GM19099 (cell line): Measurements from ENCODE around the gene BRSK1.

Experiments used
- POLR2A ChIP-seq: IDR thresholded peaks from 3 replicates; pipeline ENCODE4 v1.6.1; 2011; ENCODE audit warnings: low read depth; ENCODE audit not compliant: insufficient read length; ENCODE audit errors: extremely low read depth

The BRSK1 gene

DNA sequence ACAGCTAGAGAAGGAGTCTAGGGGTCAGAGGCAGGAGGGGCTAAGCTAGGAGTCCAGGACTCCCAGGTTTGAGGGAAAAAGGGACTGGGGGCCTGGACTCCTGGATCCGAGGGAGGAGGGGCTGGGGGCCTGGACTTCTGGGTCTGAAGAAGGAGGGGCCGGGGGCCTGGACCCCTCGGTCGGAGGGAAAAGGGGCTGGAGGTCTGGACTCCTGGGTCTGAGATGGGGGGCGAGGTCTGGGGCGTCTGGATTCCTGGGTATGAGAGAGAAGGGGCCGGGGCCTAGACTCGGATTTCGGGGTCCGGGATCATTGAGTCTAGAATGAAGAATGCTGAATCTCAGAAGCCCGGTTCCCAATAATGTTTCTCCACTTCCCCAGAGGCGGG, 18.5 kb downstream of the BRSK1 start:
- no peak for TF ChIP-seq POLR2A

DNA sequence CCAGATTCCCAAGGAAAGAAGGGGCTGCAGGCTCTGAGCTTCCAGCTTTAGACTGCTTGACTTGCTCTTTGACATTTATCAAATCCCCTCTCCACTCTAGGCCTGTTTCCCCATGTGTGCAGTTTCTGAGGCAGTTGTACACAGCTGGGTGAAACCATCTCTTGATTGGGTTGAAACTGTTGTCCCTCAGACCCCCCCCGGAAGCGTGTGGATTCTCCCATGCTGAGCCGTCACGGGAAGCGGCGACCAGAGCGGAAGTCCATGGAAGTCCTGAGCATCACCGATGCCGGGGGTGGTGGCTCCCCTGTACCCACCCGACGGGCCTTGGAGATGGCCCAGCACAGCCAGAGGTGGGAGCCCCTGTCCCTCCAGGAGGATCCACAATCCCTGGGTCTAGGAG, 19.7 kb downstream of the BRSK1 start:
- no peak for TF ChIP-seq POLR2A

DNA sequence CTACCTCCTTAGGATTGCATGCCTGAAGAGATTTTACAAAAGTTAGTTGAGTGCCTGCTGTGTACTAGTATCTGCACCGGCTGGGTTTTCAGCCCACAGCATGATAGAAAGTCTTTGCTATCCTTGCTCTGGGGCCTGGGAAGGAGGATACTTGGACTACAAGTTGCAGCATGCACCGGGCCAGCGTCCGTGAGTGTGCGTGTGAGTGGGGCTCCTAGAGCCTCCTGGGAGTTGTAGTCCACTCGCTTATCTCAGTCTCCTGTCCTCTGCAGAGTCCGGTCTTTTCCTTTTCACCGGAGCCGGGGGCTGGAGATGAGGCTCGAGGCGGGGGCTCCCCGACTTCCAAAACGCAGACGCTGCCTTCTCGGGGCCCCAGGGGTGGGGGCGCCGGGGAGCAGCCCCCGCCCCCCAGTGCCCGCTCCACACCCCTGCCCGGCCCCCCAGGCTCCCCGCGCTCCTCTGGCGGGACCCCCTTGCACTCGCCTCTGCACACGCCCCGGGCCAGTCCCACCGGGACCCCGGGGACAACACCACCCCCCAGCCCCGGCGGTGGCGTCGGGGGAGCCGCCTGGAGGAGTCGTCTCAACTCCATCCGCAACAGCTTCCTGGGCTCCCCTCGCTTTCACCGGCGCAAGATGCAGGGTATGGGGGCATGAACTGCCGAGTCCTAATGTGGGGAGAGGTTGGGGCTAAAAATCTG, 20.6 kb downstream of the BRSK1 start:
- no peak for TF ChIP-seq POLR2A

DNA sequence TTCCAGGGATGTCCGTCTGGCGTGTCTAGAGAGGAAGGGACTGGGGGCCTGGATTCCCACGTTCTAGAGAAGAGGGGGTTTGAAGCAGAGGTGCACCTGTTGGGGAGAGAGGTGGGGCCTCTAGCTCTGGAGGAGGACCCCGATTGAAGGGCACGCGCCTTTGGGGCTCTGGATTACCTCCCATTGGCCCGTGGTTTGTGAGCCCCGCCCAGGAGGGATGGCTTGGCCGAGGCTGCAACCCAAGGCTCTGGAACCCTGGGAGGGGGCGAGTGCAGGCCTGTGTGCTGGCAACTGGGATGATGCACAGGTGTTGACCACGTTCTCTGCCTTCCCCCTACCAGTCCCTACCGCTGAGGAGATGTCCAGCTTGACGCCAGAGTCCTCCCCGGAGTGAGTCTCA, 21.2 kb downstream of the BRSK1 start:
- TF ChIP-seq POLR2A, result no peak

DNA sequence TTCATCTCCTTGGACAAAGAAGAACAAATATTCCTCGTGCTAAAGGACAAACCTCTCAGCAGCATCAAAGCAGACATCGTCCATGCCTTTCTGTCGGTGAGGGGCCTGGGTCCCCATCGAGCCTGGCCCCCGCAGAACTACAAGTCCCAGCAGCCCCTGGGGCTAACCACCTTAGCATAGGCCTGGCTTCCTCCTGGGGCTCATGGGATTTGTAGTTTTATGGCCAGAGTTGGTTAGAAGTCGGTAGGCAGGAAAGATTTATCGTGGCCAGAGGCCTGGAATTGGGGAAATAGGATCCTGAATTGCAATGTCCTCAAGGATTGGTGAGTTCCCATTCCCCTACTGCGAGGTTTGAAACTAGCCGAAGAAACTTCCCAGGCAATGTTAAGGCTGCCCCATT, 21.7 kb downstream of the BRSK1 start:
- TF ChIP-seq POLR2A, result no peak

DNA sequence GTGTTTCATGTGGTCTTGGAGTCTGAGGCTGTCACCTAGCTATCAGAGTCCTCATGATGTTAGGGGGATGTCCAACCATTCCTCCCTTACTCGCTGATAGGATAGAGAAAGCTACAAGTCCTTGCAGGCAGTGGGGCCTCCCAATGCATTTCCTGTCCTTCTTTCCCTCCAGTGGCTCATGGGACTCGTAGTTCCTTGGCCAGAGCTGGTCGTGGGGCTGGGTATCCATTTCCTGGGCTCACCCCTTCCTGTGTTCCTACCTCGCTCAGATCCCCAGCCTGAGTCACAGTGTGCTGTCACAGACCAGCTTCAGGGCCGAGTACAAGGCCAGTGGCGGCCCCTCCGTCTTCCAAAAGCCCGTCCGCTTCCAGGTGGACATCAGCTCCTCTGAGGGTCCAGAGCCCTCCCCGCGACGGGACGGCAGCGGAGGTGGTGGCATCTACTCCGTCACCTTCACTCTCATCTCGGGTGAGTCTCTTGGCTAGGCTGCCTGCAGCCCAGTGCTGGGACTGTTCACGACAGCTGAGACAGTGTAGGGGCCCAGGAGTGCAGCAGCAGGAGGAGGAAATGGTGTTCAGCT, 22.3 kb downstream of the BRSK1 start:
- TF ChIP-seq POLR2A, result no peak

DNA sequence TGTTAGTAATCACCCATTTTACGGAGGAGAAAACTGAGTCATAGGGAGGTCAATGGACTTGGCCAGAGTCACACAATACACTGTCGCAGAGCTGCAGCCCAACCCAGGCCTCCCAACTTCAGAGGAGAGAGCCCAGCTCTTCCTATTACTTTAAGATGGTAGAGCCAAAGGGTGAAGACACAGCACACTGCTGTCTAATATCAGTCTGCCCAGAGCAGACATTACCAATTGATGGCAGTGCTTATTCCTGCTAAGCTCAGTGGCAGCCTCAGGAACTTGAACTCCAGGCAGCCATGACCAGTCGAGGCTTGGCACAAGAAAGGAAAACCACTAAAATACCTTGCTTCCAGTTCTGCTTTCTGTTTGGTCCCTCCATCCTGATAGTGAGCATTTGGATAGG, 22.9 kb downstream of the BRSK1 start:
- TF ChIP-seq POLR2A, result no peak

DNA sequence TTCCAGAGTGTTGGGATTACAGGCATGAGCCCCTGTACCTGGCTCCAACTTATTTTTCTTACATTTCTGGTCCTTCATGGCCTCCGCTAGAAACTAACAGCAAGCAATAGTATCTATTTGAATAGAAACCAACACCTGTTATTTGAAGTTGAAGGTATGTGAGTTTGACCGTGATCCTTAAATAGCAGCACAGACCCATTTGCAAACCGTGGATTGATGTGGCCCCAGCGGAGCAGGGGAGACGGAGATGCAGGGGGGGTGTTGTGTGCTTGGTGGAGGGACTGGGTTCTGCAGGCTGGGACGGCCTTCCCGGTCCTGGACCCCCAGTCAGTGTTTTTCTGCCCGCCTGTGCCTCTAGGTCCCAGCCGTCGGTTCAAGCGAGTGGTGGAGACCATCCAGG, 24.5 kb downstream of the BRSK1 start:
- TF ChIP-seq POLR2A, result no peak

DNA sequence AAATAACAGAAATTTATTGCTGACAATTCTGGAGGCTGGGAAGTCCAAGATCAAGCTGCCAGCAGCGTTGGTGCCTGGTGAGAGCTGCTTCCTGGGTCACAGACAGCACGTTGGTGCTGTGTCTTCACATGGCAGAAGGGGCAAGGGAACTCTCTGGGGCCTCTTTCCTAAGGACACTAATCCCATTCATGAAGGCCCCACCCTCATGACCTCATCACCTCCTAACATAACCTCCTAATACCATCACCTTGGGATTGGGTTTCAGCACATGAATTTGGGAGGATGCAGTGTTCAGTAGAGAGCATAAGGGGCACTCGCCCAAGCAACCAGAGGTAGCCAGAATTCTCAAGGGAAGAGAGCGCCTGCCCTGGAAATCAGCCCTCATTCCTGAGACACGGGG, 25.7 kb downstream of the BRSK1 start:
- no peak for TF ChIP-seq POLR2A

DNA sequence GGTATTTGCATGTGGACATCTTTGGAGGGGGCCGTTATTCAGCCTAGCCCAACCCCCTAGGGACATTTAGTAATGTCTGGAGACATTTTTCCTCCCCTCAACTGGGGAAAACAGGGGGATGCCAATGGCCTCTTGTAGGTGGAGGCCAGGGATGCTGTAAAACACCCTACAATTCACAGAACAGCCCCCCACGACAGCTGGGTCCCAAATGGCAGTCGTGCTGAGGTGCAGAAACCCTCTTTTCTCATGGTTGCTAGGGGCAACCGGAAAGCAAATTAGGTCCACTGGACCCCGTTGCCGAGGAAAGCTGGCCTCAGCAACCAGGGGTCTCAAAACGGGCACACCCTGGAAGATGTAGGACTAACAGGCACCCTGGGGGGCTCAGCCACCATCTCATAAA, 26.7 kb downstream of the BRSK1 start:
- no peak for TF ChIP-seq POLR2A

DNA sequence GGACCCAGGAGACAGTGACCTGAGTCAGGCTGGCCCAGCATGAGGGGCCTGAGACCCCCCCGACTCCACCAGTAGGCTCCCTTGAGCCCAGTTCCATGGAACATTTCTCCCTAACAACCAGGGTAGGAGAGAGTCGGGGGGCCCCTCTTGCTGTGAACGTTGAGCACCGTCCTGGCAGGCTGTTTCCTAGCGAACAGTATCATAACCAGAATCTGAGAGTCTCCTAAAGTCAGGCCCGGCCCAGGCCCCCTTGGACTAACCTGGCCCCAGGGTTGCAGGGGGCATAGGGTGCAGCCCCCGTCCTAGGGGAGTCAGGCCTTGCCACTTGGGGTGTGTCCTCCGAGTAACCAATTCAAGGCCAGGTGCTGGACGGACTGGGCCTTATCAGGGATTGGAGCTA, 27.6 kb downstream of the BRSK1 start:
- TF ChIP-seq POLR2A, result no peak

DNA sequence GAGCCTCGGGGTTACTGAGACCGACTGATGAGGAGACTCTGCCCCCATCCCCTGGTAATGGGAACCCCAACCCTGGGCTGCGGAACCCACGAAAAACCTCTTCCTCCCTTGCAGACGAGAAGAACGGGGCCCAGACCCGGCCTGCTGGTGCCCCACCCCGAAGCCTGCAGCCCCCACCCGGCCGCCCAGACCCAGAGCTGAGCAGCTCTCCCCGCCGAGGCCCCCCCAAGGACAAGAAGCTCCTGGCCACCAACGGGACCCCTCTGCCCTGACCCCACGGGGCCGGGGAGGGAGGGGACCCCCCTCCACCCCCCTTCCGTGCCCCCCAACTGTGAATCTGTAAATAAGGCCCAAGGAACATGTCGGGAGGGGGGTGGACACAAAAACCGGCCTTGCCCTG, 28.0 kb downstream of the BRSK1 start:
- no peak for TF ChIP-seq POLR2A

DNA sequence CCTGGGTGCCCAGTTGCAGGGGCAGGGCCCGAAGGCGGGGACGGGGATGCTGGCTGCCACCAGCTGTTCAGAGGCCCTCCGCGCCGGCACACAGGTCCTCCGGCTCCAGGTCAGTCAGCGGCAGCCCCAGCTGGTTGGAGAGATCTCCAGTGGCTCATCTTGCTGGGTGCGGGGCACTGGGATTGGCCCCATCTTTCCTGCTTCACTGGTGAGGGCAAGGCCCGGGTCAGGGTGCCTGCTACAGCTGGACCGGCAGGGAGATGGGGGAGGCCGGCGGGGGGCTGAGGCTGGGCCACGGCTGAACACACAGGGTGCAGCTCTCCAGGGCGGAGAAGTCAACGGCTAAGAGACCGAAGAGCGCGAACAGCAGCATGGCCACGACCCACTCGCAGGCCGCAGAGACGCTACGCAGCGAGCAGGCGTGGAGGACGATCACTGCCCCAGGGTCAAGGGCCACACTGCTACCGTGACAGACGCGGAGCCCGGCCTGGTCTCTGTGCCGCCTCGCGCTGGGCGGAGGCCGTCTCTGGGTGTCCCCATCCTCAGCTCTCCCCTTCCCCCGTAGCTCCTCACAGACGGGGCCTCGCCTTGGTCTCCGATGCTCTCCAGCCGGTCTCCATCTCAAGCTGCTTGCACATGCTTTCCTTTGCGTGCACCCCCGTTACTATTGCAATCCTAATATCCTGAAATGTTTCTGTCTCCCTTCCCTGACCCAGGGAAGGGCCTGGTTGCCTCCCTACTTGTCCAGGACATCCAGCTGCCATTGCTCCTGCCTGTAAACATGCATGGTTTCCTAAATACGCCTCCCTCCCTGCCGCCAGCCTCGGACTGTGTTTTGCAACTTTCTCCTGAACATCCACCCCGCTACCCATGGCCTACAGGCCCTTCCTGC, 29.1 kb downstream of the BRSK1 start:
- TF ChIP-seq POLR2A, result no peak

DNA sequence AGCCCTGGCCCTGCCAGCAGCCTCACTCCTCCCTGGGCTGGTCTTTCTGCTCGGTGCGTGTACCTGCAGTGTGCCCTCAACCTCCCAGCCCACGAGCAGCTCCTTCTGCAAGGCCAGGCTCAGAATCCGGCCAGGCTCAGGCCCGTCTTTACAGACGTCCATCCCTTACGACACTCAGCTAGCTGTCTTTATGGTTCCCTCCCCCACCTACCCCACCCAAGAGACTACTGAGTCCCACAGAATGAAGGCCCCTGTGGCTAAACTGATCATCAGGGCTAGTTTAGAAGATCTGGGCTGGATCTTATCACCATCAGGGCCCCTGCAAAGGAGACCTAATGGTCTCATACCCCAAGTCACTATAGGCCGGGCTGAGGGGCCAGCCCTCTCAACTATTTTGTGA, 30.6 kb downstream of the BRSK1 start:
- no peak for TF ChIP-seq POLR2A

DNA sequence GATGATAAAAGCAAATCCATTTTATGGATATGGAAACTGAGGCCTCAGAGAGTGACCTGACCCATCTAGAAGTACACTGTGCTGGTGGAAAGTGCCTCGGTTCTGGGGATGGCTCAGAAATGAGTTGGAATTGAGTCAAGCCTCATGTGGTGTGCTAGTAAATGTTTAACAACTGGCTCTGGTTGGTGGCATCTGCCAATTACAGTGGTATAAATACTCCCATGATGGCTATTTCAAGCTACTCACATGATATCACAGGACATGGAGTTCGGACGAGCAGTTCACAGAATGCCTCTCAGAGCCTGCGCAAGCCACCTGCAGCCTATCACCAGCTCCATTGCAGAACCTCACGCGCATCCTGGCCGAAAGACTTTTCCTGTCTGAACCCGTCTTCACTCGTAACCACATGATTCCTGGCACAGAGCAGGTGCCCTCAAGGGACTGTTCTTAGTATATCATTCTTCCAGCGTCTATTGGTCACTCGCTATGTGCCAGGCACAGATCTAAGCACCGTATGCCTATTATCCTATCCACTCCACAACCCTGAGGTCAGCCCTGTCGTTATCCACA, 32.2 kb downstream of the BRSK1 start:
- no peak for TF ChIP-seq POLR2A

DNA sequence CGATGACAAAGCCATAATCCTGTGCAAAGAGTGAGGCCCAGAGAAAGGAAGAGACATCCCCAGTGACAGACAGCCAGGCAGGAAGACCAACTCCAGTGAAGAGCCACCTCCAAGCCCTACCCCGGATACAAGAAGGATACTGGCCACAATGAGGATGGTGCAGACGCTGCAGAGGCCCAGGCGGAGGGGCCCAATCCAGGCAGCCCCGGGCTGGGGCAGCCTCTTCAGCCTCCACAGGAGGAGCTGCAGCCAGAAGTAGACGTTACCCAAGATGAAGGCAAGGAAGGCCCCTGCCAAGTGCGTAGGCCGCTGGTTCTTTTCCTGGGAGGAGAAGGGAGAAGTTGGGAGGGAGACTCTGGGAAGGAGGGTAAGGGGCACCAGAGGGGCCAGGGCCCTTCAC, 32.8 kb downstream of the BRSK1 start:
- no peak for TF ChIP-seq POLR2A
